Measurements from ENCODE around the gene SLC43A1. TPM values are rescaled to one million over a fixed set of nuclear protein-coding genes. Genes with fewer than 3 reads are reported as not detected.

Gene SLC43A1
- total and polyA plus RNA-seq, 7 donors = 0.92 to 32.4 (median 19.1) TPM

- peak overlapping the region; percentile 5 to 45 (median 33) for H3K4me3 ChIP-seq
- no peak for DNase-seq
- WGBS, 2 donors = 1% methylated on average over 44 of the region's 44 CpGs
- intact Hi-C loops (cut with DNase I) = loop anchor here (2.0 to 5.0 kb wide), 3 partner anchors 18 to 182 kb away; no protein-coding TSS in a partner anchor
- peaks cover 0 to 45% (median 42%) of the 10 kb centered on the region in 4 donors for H3K4me1 ChIP-seq
- H3K27ac ChIP-seq = no peak overlapping the region
- no peaks in the 10 kb centered on the region for H3K9me3 ChIP-seq
- no peaks in the 10 kb centered on the region for H3K36me3 ChIP-seq
- TF ChIP-seq POLR2A (IDR thresholded peaks at IDR 0.05) (no peak), EP300 (IDR thresholded peaks at IDR 0.05) (no peak), POLR2AphosphoS5 (IDR thresholded peaks at IDR 0.05) (peak in 1 of 4 donors; percentile 8)
- TF ChIP-seq, protein P1, sequence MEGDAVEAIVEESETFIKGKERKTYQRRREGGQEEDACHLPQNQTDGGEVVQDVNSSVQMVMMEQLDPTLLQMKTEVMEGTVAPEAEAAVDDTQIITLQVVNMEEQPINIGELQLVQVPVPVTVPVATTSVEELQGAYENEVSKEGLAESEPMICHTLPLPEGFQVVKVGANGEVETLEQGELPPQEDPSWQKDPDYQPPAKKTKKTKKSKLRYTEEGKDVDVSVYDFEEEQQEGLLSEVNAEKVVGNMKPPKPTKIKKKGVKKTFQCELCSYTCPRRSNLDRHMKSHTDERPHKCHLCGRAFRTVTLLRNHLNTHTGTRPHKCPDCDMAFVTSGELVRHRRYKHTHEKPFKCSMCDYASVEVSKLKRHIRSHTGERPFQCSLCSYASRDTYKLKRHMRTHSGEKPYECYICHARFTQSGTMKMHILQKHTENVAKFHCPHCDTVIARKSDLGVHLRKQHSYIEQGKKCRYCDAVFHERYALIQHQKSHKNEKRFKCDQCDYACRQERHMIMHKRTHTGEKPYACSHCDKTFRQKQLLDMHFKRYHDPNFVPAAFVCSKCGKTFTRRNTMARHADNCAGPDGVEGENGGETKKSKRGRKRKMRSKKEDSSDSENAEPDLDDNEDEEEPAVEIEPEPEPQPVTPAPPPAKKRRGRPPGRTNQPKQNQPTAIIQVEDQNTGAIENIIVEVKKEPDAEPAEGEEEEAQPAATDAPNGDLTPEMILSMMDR (IDR thresholded peaks at IDR 0.05) = peak; percentile 48 to 88 (median 74)
- H3K27me3 ChIP-seq = peaks cover 34 to 64% (median 42%) of the 10 kb centered on the region in 3 donors
These were observed 56.9 kb downstream of the SLC43A1 start for GRCh38 chr11:57458410-57459163.

DNA sequence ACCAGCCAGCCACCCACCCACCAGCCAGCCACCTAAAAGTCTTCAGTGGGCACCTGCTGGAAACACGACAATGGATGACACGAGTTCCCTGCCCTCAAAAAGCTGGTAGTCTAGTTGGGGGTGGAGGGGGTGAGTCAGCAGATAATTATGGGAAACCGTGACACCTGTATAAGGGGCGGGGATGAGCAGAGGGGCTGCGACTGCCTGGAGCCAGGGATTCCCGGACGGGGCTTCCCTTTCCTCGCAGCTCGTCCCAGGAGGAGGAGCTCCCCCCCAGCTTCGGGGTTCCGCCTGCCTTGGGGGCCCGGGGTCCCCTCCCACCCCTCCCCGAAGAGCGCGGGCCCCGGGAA is 57.5 kb downstream of the SLC43A1 start:
- intact Hi-C loops (cut with DNase I) = loop anchor here (2.0 to 5.0 kb wide), 3 partner anchors 19 to 183 kb away; no protein-coding TSS in a partner anchor
- Histone ChIP-seq H3K4me1 (peaks cover 0 to 45% (median 42%) of the 10 kb centered on the region in 4 donors), H3K27ac (no peak overlapping the region), H3K36me3 (no peaks in the 10 kb centered on the region), H3K9me3 (no peaks in the 10 kb centered on the region), H3K27me3 (peaks cover 34 to 64% (median 42%) of the 10 kb centered on the region in 3 donors), H3K4me3 (peak overlapping the region; percentile 5 to 45 (median 33))
- TF ChIP-seq, protein P1 (IDR thresholded peaks at IDR 0.05) = no peak
- no peak for TF ChIP-seq POLR2AphosphoS5 (IDR thresholded peaks at IDR 0.05)
- TF ChIP-seq POLR2A (IDR thresholded peaks at IDR 0.05) = no peak
- no peak for TF ChIP-seq EP300 (IDR thresholded peaks at IDR 0.05)
- WGBS, 2 donors = 1 to 4% methylated on average over 16 of the region's 16 CpGs
- no peak for DNase-seq

DNA sequence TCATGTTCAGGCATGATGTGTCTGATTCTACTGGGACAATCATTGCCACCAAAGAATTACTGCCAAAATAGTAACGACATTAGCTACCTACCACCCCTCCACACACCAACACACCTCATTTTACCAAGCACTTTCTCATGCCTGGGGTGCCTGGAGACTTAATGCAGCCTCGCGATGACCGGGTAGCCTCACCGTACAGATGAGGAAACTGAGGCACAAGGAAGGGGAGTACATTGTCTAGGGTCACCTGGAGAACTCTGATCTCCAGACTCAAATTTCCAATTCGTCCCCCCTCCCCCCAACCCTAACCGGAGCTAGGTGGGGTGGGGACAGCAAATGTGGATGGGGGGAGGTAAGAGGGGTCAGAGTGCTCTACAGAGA is 57.9 kb downstream of the SLC43A1 start:
- Histone ChIP-seq H3K4me1 (peaks cover 0 to 45% (median 42%) of the 10 kb centered on the region in 4 donors), H3K36me3 (no peaks in the 10 kb centered on the region), H3K4me3 (no peak overlapping the region), H3K27me3 (peaks cover 34 to 64% (median 42%) of the 10 kb centered on the region in 3 donors), H3K9me3 (no peaks in the 10 kb centered on the region), H3K27ac (no peak overlapping the region)
- TF ChIP-seq, protein P1 (IDR thresholded peaks at IDR 0.05) = no peak
- TF ChIP-seq POLR2A (IDR thresholded peaks at IDR 0.05) = no peak
- TF ChIP-seq POLR2AphosphoS5 (IDR thresholded peaks at IDR 0.05) = no peak
- no peak for TF ChIP-seq EP300 (IDR thresholded peaks at IDR 0.05)
- 3% methylated on average over 7 of the region's 7 CpGs for WGBS, 2 donors
- intact Hi-C loops (cut with DNase I) = loop anchor here (1.0 to 5.0 kb wide), 5 partner anchors 19 to 183 kb away; partner anchors contain the start of gene TIMM10
- DNase-seq = no peak

DNA sequence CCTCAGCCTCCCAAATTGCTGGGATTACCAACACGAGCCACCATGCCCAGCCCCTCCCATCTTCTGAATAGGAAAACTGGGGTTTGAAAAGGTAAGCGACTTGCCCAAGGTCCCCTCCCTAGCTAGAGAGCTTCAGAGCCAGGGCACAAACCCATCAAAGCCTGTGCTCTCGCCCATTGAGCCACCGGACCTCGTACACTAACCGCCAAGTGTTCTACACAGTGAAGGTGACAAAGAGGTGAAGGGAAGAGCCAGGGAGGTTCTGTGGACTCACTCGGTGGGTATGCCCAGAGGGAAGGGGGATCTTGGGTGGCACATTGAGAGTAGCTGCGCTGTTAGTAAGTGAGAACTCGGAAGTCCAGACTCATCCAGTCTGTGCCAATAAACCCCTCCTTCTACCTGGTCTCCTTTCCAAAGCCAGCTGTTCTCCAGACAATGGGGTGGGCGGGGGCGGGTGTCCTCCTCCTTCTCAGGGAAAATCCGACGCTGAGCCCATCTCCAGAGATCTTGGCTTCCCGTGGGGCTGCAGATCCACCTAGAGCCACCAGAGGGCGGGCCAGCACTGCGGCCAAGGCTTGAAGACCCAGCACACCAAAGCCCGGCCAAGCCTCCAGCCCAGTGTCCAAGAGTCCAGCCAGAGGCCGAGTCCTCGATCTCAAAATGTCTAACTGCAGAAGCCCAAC is 58.4 kb downstream of the SLC43A1 start:
- peaks cover 34 to 60% (median 38%) of the 10 kb centered on the region in 3 donors for H3K27me3 ChIP-seq
- intact Hi-C loops (cut with DNase I) = loop anchor here (1.0 to 5.0 kb wide), 3 partner anchors 40 to 73 kb away; partner anchors contain the start of gene TIMM10
- TF ChIP-seq EP300 (IDR thresholded peaks at IDR 0.05) (no peak), POLR2AphosphoS5 (IDR thresholded peaks at IDR 0.05) (peak in 2 of 4 donors; percentile 7 to 17), POLR2A (IDR thresholded peaks at IDR 0.05) (no peak)
- TF ChIP-seq, protein P1 (IDR thresholded peaks at IDR 0.05) = peak; percentile 87 to 99 (median 92)
- H3K4me1 ChIP-seq = peaks cover 0 to 45% (median 42%) of the 10 kb centered on the region in 4 donors
- WGBS, 2 donors = 17 to 20% methylated on average over 19 of the region's 19 CpGs
- DNase-seq = peak; percentile 94
- H3K4me3 ChIP-seq = no peak overlapping the region
- no peaks in the 10 kb centered on the region for H3K36me3 ChIP-seq
- no peaks in the 10 kb centered on the region for H3K9me3 ChIP-seq
- no peak overlapping the region for H3K27ac ChIP-seq

Measured in sigmoid colon (tissue), 7 donors.